HG02759 (cell line): Measurements from ENCODE around the gene CTSA.
"Not testable (repeated sequence)": the region's sequence is repeated elsewhere in the genome, so short reads cannot be mapped to it uniquely, and the experiment has no call there.

Experiments
- ATAC-seq: cut with Tn5 transposase; IDR thresholded peaks from one replicate; pipeline ENCODE4 v1.9.1; 2021; ENCODE audit warnings: mild to moderate bottlenecking, moderate library complexity; ENCODE audit not compliant: unreplicated experiment

Gene CTSA

GRCh38 chr20:45892828-45893500 is 1.8 kb downstream of the CTSA start:
- ATAC-seq, result no peak

- ATAC-seq, result no peak
Measured at GRCh38 chr20:45893831-45894230, 2.7 kb downstream of the CTSA start.

- ATAC-seq, result no peak
Measured at GRCh38 chr20:45894797-45895196, 3.7 kb downstream of the CTSA start.

- no peak for ATAC-seq
Measured at GRCh38 chr20:45896641-45897161, 5.6 kb downstream of the CTSA start.

- no peak for ATAC-seq
Measured at GRCh38 chr20:45897289-45897688, 6.2 kb downstream of the CTSA start.

GRCh38 chr20:45897692-45898091 is 6.6 kb downstream of the CTSA start:
- no peak for ATAC-seq

- ATAC-seq, result no peak
Measured at GRCh38 chr20:45898285-45898684, 7.2 kb downstream of the CTSA start.

GRCh38 chr20:45899046-45899835 is 8.1 kb downstream of the CTSA start:
- no peak for ATAC-seq

GRCh38 chr20:45901332-45901731 is 10.2 kb downstream of the CTSA start:
- not testable (repeated sequence) for ATAC-seq

- ATAC-seq, result no peak
Measured at GRCh38 chr20:45902199-45902701, 11.1 kb downstream of the CTSA start.

- no peak for ATAC-seq
Measured at GRCh38 chr20:45904583-45905504, 13.7 kb downstream of the CTSA start.

GRCh38 chr20:45905505-45906079 is 14.5 kb downstream of the CTSA start:
- ATAC-seq, result no peak

- ATAC-seq, result no peak
Measured at GRCh38 chr20:45907219-45907948, 16.2 kb downstream of the CTSA start.

- ATAC-seq, result no peak
Measured at GRCh38 chr20:45908084-45908483, 16.9 kb downstream of the CTSA start.

- ATAC-seq, result no peak
Measured at GRCh38 chr20:45909336-45909808, 18.2 kb downstream of the CTSA start.

- no peak for ATAC-seq
Measured at GRCh38 chr20:45909817-45910669, 18.9 kb downstream of the CTSA start.

- peak; percentile 89 for ATAC-seq
Measured at GRCh38 chr20:45910670-45911485, 19.7 kb downstream of the CTSA start.
